Lower leg skin (tissue), 3 donors: ENCODE results near the gene MYO1H.

Source experiments
- CTCF ChIP-seq, 3 donors: fragments of 450-650 bp; IDR thresholded peaks; one replicate each; pipeline ENCODE4 v1.5.1; 2016; ENCODE audit warnings: antibody characterized with exemption in 3 of 3, mild to moderate bottlenecking in 3 of 3, moderate library complexity in 2 of 3
- POLR2A ChIP-seq, 2 donors: fragments of 450-650 bp; IDR thresholded peaks; one replicate each; pipeline ENCODE4 v1.6.1; 2016 to 2017; ENCODE audit warnings: antibody characterized with exemption in 2 of 2, mild to moderate bottlenecking in 1 of 2, moderate library complexity in 1 of 2

GRCh38 chr12:109309381-109310246 is 38.1 kb upstream of the MYO1H start:
- TF ChIP-seq CTCF (IDR thresholded peaks at IDR 0.05) (no peak), POLR2A (IDR thresholded peaks at IDR 0.05) (no peak)
